CD14-positive monocyte (primary cell): ENCODE results near the gene ANKRD29. TPM values are rescaled to one million over a fixed set of nuclear protein-coding genes. Genes with fewer than 3 reads are reported as not detected.

Experiments used
- DNase-seq, 3 donors: peaks; one replicate each; pipeline ENCODE4 v3.0.0-alpha.2; 2011 to 2022
- H2AFZ ChIP-seq: 2 replicates; pipeline ENCODE4 v1.6.0; 2012; ENCODE audit warnings: mild to moderate bottlenecking, low read depth, low read length, inconsistent platforms; ENCODE audit not compliant: insufficient read depth, poor library complexity, severe bottlenecking
- H3K27ac ChIP-seq, 2 donors: 1 replicate in 1 of 2; 2 replicates in 1 of 2; pipeline ENCODE4 v1.5.1; 2012 to 2013; ENCODE audit warnings: low read length in 2 of 2, control low read depth in 1 of 2, inconsistent platforms in 1 of 2, low read depth in 1 of 2, mild to moderate bottlenecking in 1 of 2
- H3K27me3 ChIP-seq, 2 donors: one replicate each; pipeline versions ENCODE4 v1.6.0 to v1.6.1; 2011 to 2013; ENCODE audit warnings: low read length in 2 of 2; ENCODE audit not compliant: control insufficient read depth in 2 of 2, insufficient read depth in 2 of 2
- H3K36me3 ChIP-seq, 2 donors: replicated peaks in 1 of 2; 1 replicate in 1 of 2; 2 replicates in 1 of 2; pipeline versions ENCODE4 v1.5.1 to v1.6.1; 2012 to 2013; ENCODE audit warnings: low read length in 2 of 2, control low read depth in 1 of 2, inconsistent platforms in 1 of 2, mild to moderate bottlenecking in 1 of 2; ENCODE audit not compliant: insufficient read depth in 2 of 2, control insufficient read depth in 1 of 2
- H3K4me1 ChIP-seq, 2 donors: 1 replicate in 1 of 2; 2 replicates in 1 of 2; pipeline versions ENCODE4 v1.5.1 to v1.6.1; 2012 to 2013; ENCODE audit warnings: low read length in 2 of 2, control low read depth in 1 of 2, inconsistent platforms in 1 of 2, mild to moderate bottlenecking in 1 of 2, moderate library complexity in 1 of 2; ENCODE audit not compliant: insufficient read depth in 2 of 2, control insufficient read depth in 1 of 2
- H3K4me2 ChIP-seq: replicated peaks from 2 replicates; pipeline ENCODE3; 2012; ENCODE audit warnings: low read length, moderate library complexity, mild to moderate bottlenecking; ENCODE audit not compliant: poor library complexity, severe bottlenecking; ENCODE audit errors: extremely low read depth
- H3K4me3 ChIP-seq, 3 experiments: fragments of 200-600 bp in 1 of 3; sonication (generic) in 1 of 3; replicated peaks in 1 of 3; 1 replicate in 2 of 3; 2 replicates in 1 of 3; pipeline ENCODE4 v1.5.1; 2011 to 2013; ENCODE audit warnings: low read length in 3 of 3, mild to moderate bottlenecking in 3 of 3, control low read depth in 2 of 3, low read depth in 2 of 3, inconsistent platforms in 1 of 3, moderate library complexity in 1 of 3
- H3K79me2 ChIP-seq: 2 replicates; pipeline ENCODE4 v1.6.0; 2012; ENCODE audit warnings: mild to moderate bottlenecking, control low read depth, inconsistent platforms, low read length, moderate library complexity; ENCODE audit not compliant: insufficient read depth
- H3K9ac ChIP-seq: 2 replicates; pipeline ENCODE4 v1.6.0; 2017; ENCODE audit warnings: low read length, mild to moderate bottlenecking; ENCODE audit not compliant: insufficient read depth, poor library complexity, severe bottlenecking
- H3K9me3 ChIP-seq, 2 donors: replicated peaks in 1 of 2; 1 replicate in 1 of 2; 2 replicates in 1 of 2; pipeline versions ENCODE4 v1.5.1 to v1.6.1; 2012 to 2013; ENCODE audit warnings: low read length in 2 of 2, control low read depth in 1 of 2; ENCODE audit not compliant: control insufficient read depth in 1 of 2, insufficient read depth in 1 of 2
- H4K20me1 ChIP-seq: 2 replicates; pipeline ENCODE4 v1.6.0; 2012; ENCODE audit warnings: mild to moderate bottlenecking, low read length, control low read depth, moderate library complexity; ENCODE audit not compliant: insufficient read depth
- H3K27ac Mint-ChIP-seq, 7 donors: one replicate each; pipeline ENCODE4 v1.8.0; 2020; ENCODE audit warnings: mild to moderate bottlenecking in 7 of 7, mixed read lengths in 7 of 7, moderate library complexity in 6 of 7, inconsistent platforms in 2 of 7
- H3K27me3 Mint-ChIP-seq, 3 donors: one replicate each; pipeline ENCODE4 v1.8.0; 2021 to 2022; ENCODE audit warnings: low read depth in 3 of 3, mild to moderate bottlenecking in 3 of 3, mixed read lengths in 3 of 3, moderate library complexity in 3 of 3, inconsistent platforms in 1 of 3
- H3K36me3 Mint-ChIP-seq, 2 donors: one replicate each; pipeline ENCODE4 v1.8.0; 2020; ENCODE audit warnings: mixed read lengths in 2 of 2, inconsistent platforms in 1 of 2, mild to moderate bottlenecking in 1 of 2
- H3K4me1 Mint-ChIP-seq: one replicate; pipeline ENCODE4 v1.8.0; 2020; ENCODE audit warnings: mild to moderate bottlenecking, mixed read lengths
- H3K4me3 Mint-ChIP-seq, 2 donors: one replicate each; pipeline ENCODE4 v1.8.0; 2020; ENCODE audit warnings: mild to moderate bottlenecking in 2 of 2, mixed read lengths in 2 of 2, moderate library complexity in 1 of 2
- H3K9me3 Mint-ChIP-seq, 7 donors: one replicate each; pipeline ENCODE4 v1.8.0; 2020 to 2022; ENCODE audit warnings: mixed read lengths in 7 of 7, mild to moderate bottlenecking in 6 of 7, moderate library complexity in 6 of 7, inconsistent platforms in 2 of 7
- CTCF ChIP-seq: fragments of 200-600 bp; IDR thresholded peaks from one replicate; pipeline ENCODE4 v1.8.0; 2022; ENCODE audit warnings: antibody characterized with exemption, mild to moderate bottlenecking
- WGBS: methylation state at CpG from one replicate; pipeline ENCODE4 v1.1.5; 2013; ENCODE audit warnings: missing lambda C conversion rate; ENCODE audit not compliant: insufficient coverage; 5-methylcytosine and 5-hydroxymethylcytosine counted together
- intact Hi-C, 2 donors: fragments of 100-400 bp; cut with micrococcal nuclease; formaldehyde crosslinking; loops; one replicate each; pipeline versions ENCODE4 v1.15.0 to v1.15.1; 2023
- polyA plus RNA-seq, 3 donors: library from polyadenylated mRNA; depleted of rRNA in 1 of 3; unstranded in 2 of 3; stranded (reverse) in 1 of 3; fragments of 300-500 nt in 2 of 3; fragments of >200 nt in 1 of 3; fragmentation: Illumina TruSeq in 2 of 3; gene quantifications; 1 replicate in 2 of 3; 2 replicates in 1 of 3; pipeline ENCODE4 v1.2.3, GENCODE V29; 2012 to 2021

Gene ANKRD29
- polyA plus RNA-seq, 3 donors: 0.03 to 0.11 TPM; not detected in 1

- Mint-ChIP-seq H3K36me3 (no peaks in the 10 kb centered on the region), H3K9me3 (no peaks in the 10 kb centered on the region), H3K27ac (no peak overlapping the region), H3K4me3 (no peak overlapping the region), H3K27me3 (peaks cover 0 to 4% (median 0%) of the 10 kb centered on the region in 3 donors), H3K4me1 (no peaks in the 10 kb centered on the region)
- H3K4me2 ChIP-seq: no peak overlapping the region
- H4K20me1 ChIP-seq: no peaks in the 10 kb centered on the region
- no peak overlapping the region for H3K9ac ChIP-seq
- no peaks in the 10 kb centered on the region for H3K27me3 ChIP-seq
- no peak overlapping the region for H3K27ac ChIP-seq
- intact Hi-C loops: loop anchor here in 1 of 2 donors (10.0 kb wide), 1 partner anchor 187 kb away; no protein-coding TSS in a partner anchor
- no peaks in the 10 kb centered on the region for H3K36me3 ChIP-seq
- WGBS: 60% methylated on average over 1 of the region's 3 CpGs
- H3K9me3 ChIP-seq: no peaks in the 10 kb centered on the region
- no peaks in the 10 kb centered on the region for H3K4me1 ChIP-seq
- no peaks in the 10 kb centered on the region for H3K79me2 ChIP-seq
- DNase-seq: no peak
- no peak for TF ChIP-seq CTCF
- H2AFZ ChIP-seq: no peak overlapping the region
- H3K4me3 ChIP-seq: no peak overlapping the region
These were observed 35.4 kb downstream of the ANKRD29 start for GRCh38 chr18:23627321-23627720.

- Histone ChIP-seq H3K79me2 (no peaks in the 10 kb centered on the region), H3K4me2 (no peak overlapping the region), H3K27me3 (peaks cover 4 to 5% of the 10 kb centered on the region in 2 donors), H3K9me3 (no peaks in the 10 kb centered on the region), H3K36me3 (no peaks in the 10 kb centered on the region), H4K20me1 (no peaks in the 10 kb centered on the region), H3K4me1 (no peaks in the 10 kb centered on the region), H2AFZ (no peak overlapping the region), H3K9ac (no peak overlapping the region), H3K4me3 (no peak overlapping the region), H3K27ac (no peak overlapping the region)
- Mint-ChIP-seq H3K27ac (no peak overlapping the region), H3K27me3 (peaks cover 0 to 8% (median 6%) of the 10 kb centered on the region in 3 donors), H3K36me3 (no peaks in the 10 kb centered on the region), H3K4me1 (peaks cover 1% of the 10 kb centered on the region), H3K4me3 (no peak overlapping the region), H3K9me3 (no peaks in the 10 kb centered on the region)
- intact Hi-C loops: loop anchor here in 1 of 2 donors (10.0 kb wide), 1 partner anchor 188 kb away; no protein-coding TSS in a partner anchor
- WGBS: no CpG with 5 or more reads among the region's 4 CpGs
- DNase-seq: no peak
- TF ChIP-seq CTCF: no peak
These were observed 36.0 kb downstream of the ANKRD29 start for GRCh38 chr18:23626451-23627279.
